H1 (cell line): Measurements from ENCODE around the gene MOK. TPM values are rescaled to one million over a fixed set of nuclear protein-coding genes. Genes with fewer than 3 reads are reported as not detected.

ENCODE experiments used
- ASH2L ChIP-seq: fragments of 200-600, 300-600 bp; sonication (generic); IDR thresholded peaks from one replicate; pipeline ENCODE4 v1.7.1; 2017; ENCODE audit warnings: low read length
- BCL11A ChIP-seq, 2 experiments: IDR thresholded peaks; one replicate each; pipeline ENCODE4 v1.6.1; 2011; ENCODE audit warnings: low read depth in 2 of 2, low read length in 2 of 2, mild to moderate bottlenecking in 2 of 2
- CHD1 ChIP-seq: IDR thresholded peaks from 2 replicates; pipeline ENCODE4 v1.6.1; 2012; ENCODE audit warnings: low read depth, low read length, improper control_type of control experiment
- CHD2 ChIP-seq: IDR thresholded peaks from 2 replicates; pipeline ENCODE4 v1.6.1; 2012; ENCODE audit warnings: low read length, improper control_type of control experiment
- MAFK ChIP-seq: IDR thresholded peaks from 2 replicates; pipeline ENCODE4 v1.6.1; 2012; ENCODE audit warnings: low read depth, mild to moderate bottlenecking, improper control_type of control experiment, low read length
- PHF8 ChIP-seq: fragments of 200-600 bp; sonication (generic); conservative IDR thresholded peaks from 2 replicates; pipeline ENCODE4 v1.7.1; 2012; ENCODE audit warnings: low read depth, mild to moderate bottlenecking, inconsistent platforms, low read length, moderate library complexity
- RAD21 ChIP-seq, 2 experiments: IDR thresholded peaks in 1 of 2; conservative IDR thresholded peaks in 1 of 2; 2 replicates each; pipeline ENCODE4 v1.6.1; 2011; ENCODE audit warnings: low read depth in 2 of 2, low read length in 2 of 2, improper control_type of control experiment in 1 of 2, inconsistent platforms in 1 of 2, mild to moderate bottlenecking in 1 of 2, moderate library complexity in 1 of 2
- RFX5 ChIP-seq: IDR thresholded peaks from 2 replicates; pipeline ENCODE4 v1.6.1; 2011; ENCODE audit warnings: low read depth, low read length, improper control_type of control experiment, borderline replicate concordance
- RXRA ChIP-seq: IDR thresholded peaks from 2 replicates; pipeline ENCODE4 v1.6.1; 2011; ENCODE audit warnings: low read depth, mild to moderate bottlenecking, low read length, moderate library complexity; ENCODE audit not compliant: insufficient read depth
- SIRT6 ChIP-seq: IDR thresholded peaks from one replicate; pipeline ENCODE4 v1.7.1; 2012; ENCODE audit warnings: low read length, inconsistent platforms
- SRF ChIP-seq: IDR thresholded peaks from 2 replicates; pipeline ENCODE4 v1.6.1; 2011; ENCODE audit warnings: mild to moderate bottlenecking, low read depth, low read length, moderate library complexity
- YY1 ChIP-seq: IDR thresholded peaks from 2 replicates; pipeline ENCODE4 v1.6.1; 2011; ENCODE audit warnings: low read depth, mild to moderate bottlenecking, low read length
- polyA plus RNA-seq, 7 experiments: library from polyadenylated mRNA; depleted of rRNA in 3 of 7; stranded (reverse) in 5 of 7; unstranded in 2 of 7; fragments of >200 nt in 5 of 7; fragments of 200-250 nt in 2 of 7; gene quantifications; 1 replicate in 5 of 7; 2 replicates in 1 of 7; 4 replicates in 1 of 7; pipeline versions ENCODE4 v1.2.1 to v1.2.3, GENCODE V29; 2011 to 2013; ENCODE audit warnings: missing spikeins in 2 of 7, mixed read lengths in 2 of 7
- total RNA-seq: library from RNA; stranded (reverse); fragmentation: NEBNext Ultra II Directional; extraction: Animal tissue kit (Norgen Biotek cat#: 25700); gene quantifications from 2 replicates; pipeline ENCODE4 v1.2.1, GENCODE V29; 2021
- TF ChIP-seq, protein P1 (sequence below): fragments of 300-600 bp; sonication (generic); IDR thresholded peaks from 2 replicates; pipeline ENCODE4 v1.7.1; 2012; ENCODE audit warnings: low read length, moderate library complexity, mild to moderate bottlenecking, inconsistent platforms; ENCODE audit not compliant: insufficient replicate concordance

The MOK gene
- total and polyA plus RNA-seq, 2 of the 8 experiments (the other 6 are each of a cell fraction or from before 2014, with no cell fraction given): 2.1 to 2.5 TPM

DNA sequence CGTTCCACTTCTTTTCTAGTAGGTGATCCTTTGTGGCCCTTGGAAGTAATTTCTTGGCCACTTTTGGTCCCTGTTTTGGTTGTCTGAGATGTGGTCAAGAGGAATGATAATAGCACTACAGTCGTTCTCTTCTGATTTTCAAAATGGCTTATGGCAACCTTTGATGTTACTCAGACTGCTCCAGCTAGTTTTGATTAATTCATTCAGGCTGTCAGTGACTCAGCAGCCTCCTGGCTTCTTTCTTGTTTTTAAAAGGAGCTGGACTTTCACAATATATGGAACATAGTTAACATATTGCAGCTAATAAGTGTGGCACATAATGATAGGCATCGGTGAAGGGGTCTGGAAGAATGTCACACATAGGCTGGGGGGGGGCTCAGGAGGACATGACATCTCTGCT lies 117.9 kb downstream of the MOK start (continued):
- TF ChIP-seq, protein P1, sequence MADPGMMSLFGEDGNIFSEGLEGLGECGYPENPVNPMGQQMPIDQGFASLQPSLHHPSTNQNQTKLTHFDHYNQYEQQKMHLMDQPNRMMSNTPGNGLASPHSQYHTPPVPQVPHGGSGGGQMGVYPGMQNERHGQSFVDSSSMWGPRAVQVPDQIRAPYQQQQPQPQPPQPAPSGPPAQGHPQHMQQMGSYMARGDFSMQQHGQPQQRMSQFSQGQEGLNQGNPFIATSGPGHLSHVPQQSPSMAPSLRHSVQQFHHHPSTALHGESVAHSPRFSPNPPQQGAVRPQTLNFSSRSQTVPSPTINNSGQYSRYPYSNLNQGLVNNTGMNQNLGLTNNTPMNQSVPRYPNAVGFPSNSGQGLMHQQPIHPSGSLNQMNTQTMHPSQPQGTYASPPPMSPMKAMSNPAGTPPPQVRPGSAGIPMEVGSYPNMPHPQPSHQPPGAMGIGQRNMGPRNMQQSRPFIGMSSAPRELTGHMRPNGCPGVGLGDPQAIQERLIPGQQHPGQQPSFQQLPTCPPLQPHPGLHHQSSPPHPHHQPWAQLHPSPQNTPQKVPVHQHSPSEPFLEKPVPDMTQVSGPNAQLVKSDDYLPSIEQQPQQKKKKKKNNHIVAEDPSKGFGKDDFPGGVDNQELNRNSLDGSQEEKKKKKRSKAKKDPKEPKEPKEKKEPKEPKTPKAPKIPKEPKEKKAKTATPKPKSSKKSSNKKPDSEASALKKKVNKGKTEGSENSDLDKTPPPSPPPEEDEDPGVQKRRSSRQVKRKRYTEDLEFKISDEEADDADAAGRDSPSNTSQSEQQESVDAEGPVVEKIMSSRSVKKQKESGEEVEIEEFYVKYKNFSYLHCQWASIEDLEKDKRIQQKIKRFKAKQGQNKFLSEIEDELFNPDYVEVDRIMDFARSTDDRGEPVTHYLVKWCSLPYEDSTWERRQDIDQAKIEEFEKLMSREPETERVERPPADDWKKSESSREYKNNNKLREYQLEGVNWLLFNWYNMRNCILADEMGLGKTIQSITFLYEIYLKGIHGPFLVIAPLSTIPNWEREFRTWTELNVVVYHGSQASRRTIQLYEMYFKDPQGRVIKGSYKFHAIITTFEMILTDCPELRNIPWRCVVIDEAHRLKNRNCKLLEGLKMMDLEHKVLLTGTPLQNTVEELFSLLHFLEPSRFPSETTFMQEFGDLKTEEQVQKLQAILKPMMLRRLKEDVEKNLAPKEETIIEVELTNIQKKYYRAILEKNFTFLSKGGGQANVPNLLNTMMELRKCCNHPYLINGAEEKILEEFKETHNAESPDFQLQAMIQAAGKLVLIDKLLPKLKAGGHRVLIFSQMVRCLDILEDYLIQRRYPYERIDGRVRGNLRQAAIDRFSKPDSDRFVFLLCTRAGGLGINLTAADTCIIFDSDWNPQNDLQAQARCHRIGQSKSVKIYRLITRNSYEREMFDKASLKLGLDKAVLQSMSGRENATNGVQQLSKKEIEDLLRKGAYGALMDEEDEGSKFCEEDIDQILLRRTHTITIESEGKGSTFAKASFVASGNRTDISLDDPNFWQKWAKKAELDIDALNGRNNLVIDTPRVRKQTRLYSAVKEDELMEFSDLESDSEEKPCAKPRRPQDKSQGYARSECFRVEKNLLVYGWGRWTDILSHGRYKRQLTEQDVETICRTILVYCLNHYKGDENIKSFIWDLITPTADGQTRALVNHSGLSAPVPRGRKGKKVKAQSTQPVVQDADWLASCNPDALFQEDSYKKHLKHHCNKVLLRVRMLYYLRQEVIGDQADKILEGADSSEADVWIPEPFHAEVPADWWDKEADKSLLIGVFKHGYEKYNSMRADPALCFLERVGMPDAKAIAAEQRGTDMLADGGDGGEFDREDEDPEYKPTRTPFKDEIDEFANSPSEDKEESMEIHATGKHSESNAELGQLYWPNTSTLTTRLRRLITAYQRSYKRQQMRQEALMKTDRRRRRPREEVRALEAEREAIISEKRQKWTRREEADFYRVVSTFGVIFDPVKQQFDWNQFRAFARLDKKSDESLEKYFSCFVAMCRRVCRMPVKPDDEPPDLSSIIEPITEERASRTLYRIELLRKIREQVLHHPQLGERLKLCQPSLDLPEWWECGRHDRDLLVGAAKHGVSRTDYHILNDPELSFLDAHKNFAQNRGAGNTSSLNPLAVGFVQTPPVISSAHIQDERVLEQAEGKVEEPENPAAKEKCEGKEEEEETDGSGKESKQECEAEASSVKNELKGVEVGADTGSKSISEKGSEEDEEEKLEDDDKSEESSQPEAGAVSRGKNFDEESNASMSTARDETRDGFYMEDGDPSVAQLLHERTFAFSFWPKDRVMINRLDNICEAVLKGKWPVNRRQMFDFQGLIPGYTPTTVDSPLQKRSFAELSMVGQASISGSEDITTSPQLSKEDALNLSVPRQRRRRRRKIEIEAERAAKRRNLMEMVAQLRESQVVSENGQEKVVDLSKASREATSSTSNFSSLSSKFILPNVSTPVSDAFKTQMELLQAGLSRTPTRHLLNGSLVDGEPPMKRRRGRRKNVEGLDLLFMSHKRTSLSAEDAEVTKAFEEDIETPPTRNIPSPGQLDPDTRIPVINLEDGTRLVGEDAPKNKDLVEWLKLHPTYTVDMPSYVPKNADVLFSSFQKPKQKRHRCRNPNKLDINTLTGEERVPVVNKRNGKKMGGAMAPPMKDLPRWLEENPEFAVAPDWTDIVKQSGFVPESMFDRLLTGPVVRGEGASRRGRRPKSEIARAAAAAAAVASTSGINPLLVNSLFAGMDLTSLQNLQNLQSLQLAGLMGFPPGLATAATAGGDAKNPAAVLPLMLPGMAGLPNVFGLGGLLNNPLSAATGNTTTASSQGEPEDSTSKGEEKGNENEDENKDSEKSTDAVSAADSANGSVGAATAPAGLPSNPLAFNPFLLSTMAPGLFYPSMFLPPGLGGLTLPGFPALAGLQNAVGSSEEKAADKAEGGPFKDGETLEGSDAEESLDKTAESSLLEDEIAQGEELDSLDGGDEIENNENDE: no peak
- TF ChIP-seq RXRA (no peak), CHD1 (no peak), SRF (no peak), YY1 (no peak), CHD2 (no peak), MAFK (no peak), PHF8 (no peak), RFX5 (no peak), BCL11A (IDR thresholded peaks at IDR 0.05; ENCODE audit: low read depth in 2 of 2, low read length in 2 of 2) (no peak), ASH2L (no peak), RAD21 (IDR thresholded peaks at IDR 0.05 in 1 of 2, conservative IDR thresholded peaks at IDR 0.05 in 1 of 2; ENCODE audit: low read depth in 2 of 2, low read length in 2 of 2) (no peak), SIRT6 (no peak)
